GM23338 (cell line): ENCODE results near the gene CCDC183. TPM values are rescaled to one million over a fixed set of nuclear protein-coding genes. Genes with fewer than 3 reads are reported as not detected.

Experiments used
- ATAC-seq: fragments of 200-7000 bp; cut with Tn5 transposase; 3 replicates; pipeline ENCODE4 v1.9.1; 2020
- DNase-seq: peaks from one replicate; pipeline ENCODE4 v3.0.0-alpha.2; 2015; ENCODE audit warnings: low spot score
- H2AFZ ChIP-seq: fragments of 200-600 bp; sonication (generic); 2 replicates; pipeline ENCODE4 v1.8.0; 2016; ENCODE audit warnings: antibody characterized with exemption, mild to moderate bottlenecking, moderate library complexity
- H3F3A ChIP-seq: fragments of 200-600 bp; sonication (generic); replicated peaks from 2 replicates; pipeline ENCODE4 v1.8.0; 2017; ENCODE audit warnings: antibody characterized with exemption, mixed run types, low read depth
- H3K27ac ChIP-seq: fragments of 200-600 bp; sonication (generic); 2 replicates; pipeline ENCODE4 v1.6.1; 2016; ENCODE audit warnings: low read depth
- H3K27me3 ChIP-seq: fragments of 200-600 bp; sonication (generic); 2 replicates; pipeline ENCODE4 v1.8.0; 2016; ENCODE audit warnings: mild to moderate bottlenecking, mixed run types, moderate library complexity; ENCODE audit not compliant: insufficient read depth
- H3K36me3 ChIP-seq: fragments of 200-600 bp; sonication (generic); 2 replicates; pipeline ENCODE4 v1.8.0; 2016; ENCODE audit warnings: mild to moderate bottlenecking; ENCODE audit not compliant: insufficient read depth
- H3K4me1 ChIP-seq: fragments of 200-600 bp; sonication (generic); 2 replicates; pipeline ENCODE4 v1.8.0; 2016; ENCODE audit warnings: mild to moderate bottlenecking, moderate library complexity; ENCODE audit not compliant: insufficient read depth
- H3K4me2 ChIP-seq: fragments of 200-600 bp; sonication (generic); 2 replicates; pipeline ENCODE4 v1.7.1; 2017; ENCODE audit warnings: mixed run types
- H3K4me3 ChIP-seq: fragments of 200-600 bp; sonication (generic); 2 replicates; pipeline ENCODE4 v1.6.1; 2016; ENCODE audit warnings: mixed run types
- H3K79me2 ChIP-seq: fragments of 200-600 bp; sonication (generic); replicated peaks from 2 replicates; pipeline ENCODE4 v1.8.0; 2017; ENCODE audit warnings: mild to moderate bottlenecking; ENCODE audit not compliant: insufficient read depth
- H3K9me2 ChIP-seq: fragments of 200-600 bp; sonication (generic); 2 replicates; pipeline ENCODE4 v1.8.0; 2017; ENCODE audit not compliant: insufficient read depth
- H4K20me1 ChIP-seq: fragments of 200-600 bp; sonication (generic); replicated peaks from 2 replicates; pipeline ENCODE4 v1.8.0; 2017; ENCODE audit warnings: mild to moderate bottlenecking; ENCODE audit not compliant: insufficient read depth
- H3K27ac Mint-ChIP-seq: 2 replicates; pipeline ENCODE4 v1.8.0; 2020; ENCODE audit warnings: inconsistent platforms, mild to moderate bottlenecking, moderate library complexity, mixed read lengths
- H3K27me3 Mint-ChIP-seq: 3 replicates; pipeline ENCODE4 v1.8.0; 2022; ENCODE audit warnings: low read depth, mild to moderate bottlenecking, moderate library complexity, mixed read lengths, inconsistent platforms; ENCODE audit not compliant: insufficient read depth, poor library complexity
- H3K36me3 Mint-ChIP-seq: 3 replicates; pipeline ENCODE4 v1.8.0; 2021; ENCODE audit warnings: low read depth, mild to moderate bottlenecking, inconsistent platforms, moderate library complexity, mixed read lengths
- H3K4me1 Mint-ChIP-seq: 3 replicates; pipeline ENCODE4 v1.8.0; 2020; ENCODE audit warnings: mild to moderate bottlenecking, inconsistent platforms, mixed read lengths
- H3K4me3 Mint-ChIP-seq: 3 replicates; pipeline ENCODE4 v1.8.0; 2021; ENCODE audit warnings: moderate library complexity, mild to moderate bottlenecking, inconsistent platforms, mixed read lengths
- H3K9me3 Mint-ChIP-seq: 3 replicates; pipeline ENCODE4 v1.8.0; 2020; ENCODE audit warnings: moderate library complexity, mild to moderate bottlenecking, inconsistent platforms, mixed read lengths
- CREB1 ChIP-seq: fragments of 250-450 bp; sonication (Bioruptor Pico); IDR thresholded peaks from 2 replicates; pipeline ENCODE4 v1.5.0; 2020; ENCODE audit warnings: low read depth, mild to moderate bottlenecking, moderate library complexity
- EZH2phosphoT487 ChIP-seq: fragments of 200-600 bp; sonication (generic); IDR thresholded peaks from one replicate; pipeline ENCODE4 v1.8.1; 2018; ENCODE audit warnings: antibody characterized with exemption; ENCODE audit not compliant: unreplicated experiment
- NANOG ChIP-seq: IDR thresholded peaks from 2 replicates; pipeline ENCODE4 v1.6.1; 2016; ENCODE audit warnings: antibody characterized with exemption, borderline replicate concordance
- POLR2AphosphoS5 ChIP-seq: IDR thresholded peaks from 2 replicates; pipeline ENCODE4 v1.6.1; 2016; ENCODE audit warnings: antibody characterized with exemption, low read depth
- STAT1 ChIP-seq: IDR thresholded peaks from one replicate; pipeline ENCODE4 v1.6.1; 2016; ENCODE audit warnings: antibody characterized with exemption; ENCODE audit not compliant: unreplicated experiment
- ZNF331 ChIP-seq: fragments of 250-450 bp; sonication (Bioruptor Pico); IDR thresholded peaks from 2 replicates; pipeline ENCODE4 v1.5.0; 2020; ENCODE audit warnings: low read depth, mild to moderate bottlenecking, moderate library complexity
- polyA plus RNA-seq: library from polyadenylated mRNA; unstranded; fragments of >200 nt; fragmentation: Nextera tagmentation; extraction: Ambion mirVana; gene quantifications from 2 replicates; pipeline ENCODE4 v1.2.1, GENCODE V29; 2016
- total RNA-seq: library from RNA; depleted of rRNA; stranded (reverse); fragments of >200 nt; shearing (Covaris generic); gene quantifications from 2 replicates; pipeline ENCODE4 v1.2.3, GENCODE V29; 2014
- TF ChIP-seq, protein P1 (sequence below): fragments of 250-450 bp; sonication (Bioruptor Pico); IDR thresholded peaks from 2 replicates; pipeline ENCODE4 v1.5.0; 2020; ENCODE audit warnings: mild to moderate bottlenecking, moderate library complexity
- TF ChIP-seq, protein P2 (sequence below), 2 experiments: fragments of 200-600 bp in 1 of 2; sonication (generic) in 1 of 2; conservative IDR thresholded peaks; 2 replicates each; pipeline versions ENCODE4 v1.5.1 to v1.6.1; 2016 to 2017; ENCODE audit warnings: antibody characterized with exemption in 2 of 2, low read depth in 2 of 2, mild to moderate bottlenecking in 2 of 2, moderate library complexity in 1 of 2

CCDC183 gene
- total and polyA plus RNA-seq, 2 experiments from 2014 or later = 1.1 to 1.2 TPM

DNA sequence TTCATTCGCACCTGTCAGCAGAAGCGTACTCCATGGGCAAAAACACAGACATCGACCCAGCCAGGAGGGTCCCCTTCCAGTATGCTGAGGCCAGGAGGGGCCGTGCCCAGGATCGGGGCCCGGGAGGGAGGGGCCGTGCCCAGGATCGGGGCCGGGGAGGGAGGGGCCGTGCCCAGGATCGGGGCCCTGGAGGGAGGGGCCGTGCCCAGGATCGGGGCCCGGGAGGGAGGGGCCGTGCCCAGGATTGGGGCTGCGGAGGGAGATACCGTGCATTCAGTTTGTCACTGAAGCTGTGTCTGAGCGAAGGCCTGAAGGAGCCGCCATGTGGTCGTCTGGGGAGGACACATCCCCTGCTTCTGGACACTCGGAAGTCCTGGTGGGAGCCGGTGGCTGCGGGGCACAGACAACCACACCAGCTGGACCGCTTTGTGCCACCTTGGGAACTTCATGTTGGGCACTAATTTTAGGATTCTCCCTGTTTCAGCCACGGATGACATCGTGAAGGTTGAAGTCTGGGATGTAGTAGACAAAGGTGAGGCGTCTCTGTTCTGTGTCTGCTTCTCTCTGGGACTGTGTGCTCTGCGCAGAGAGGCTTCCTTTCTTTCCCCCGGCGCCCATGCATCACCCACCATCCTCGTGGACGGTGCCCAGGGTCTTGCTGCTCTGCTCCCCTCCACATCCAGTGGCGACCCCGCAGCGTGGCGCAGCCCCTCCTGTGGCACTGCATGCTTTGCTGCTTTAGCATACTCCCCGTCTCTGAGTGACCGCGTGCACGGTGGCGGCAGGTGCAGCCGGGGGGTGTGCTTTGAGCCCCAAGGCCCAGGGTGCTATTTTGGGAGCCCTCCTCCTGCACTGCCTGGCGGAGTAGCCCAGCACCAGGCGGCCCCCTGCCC lies 29.4 kb downstream of the CCDC183 start (continued):
- TF ChIP-seq, protein P1, sequence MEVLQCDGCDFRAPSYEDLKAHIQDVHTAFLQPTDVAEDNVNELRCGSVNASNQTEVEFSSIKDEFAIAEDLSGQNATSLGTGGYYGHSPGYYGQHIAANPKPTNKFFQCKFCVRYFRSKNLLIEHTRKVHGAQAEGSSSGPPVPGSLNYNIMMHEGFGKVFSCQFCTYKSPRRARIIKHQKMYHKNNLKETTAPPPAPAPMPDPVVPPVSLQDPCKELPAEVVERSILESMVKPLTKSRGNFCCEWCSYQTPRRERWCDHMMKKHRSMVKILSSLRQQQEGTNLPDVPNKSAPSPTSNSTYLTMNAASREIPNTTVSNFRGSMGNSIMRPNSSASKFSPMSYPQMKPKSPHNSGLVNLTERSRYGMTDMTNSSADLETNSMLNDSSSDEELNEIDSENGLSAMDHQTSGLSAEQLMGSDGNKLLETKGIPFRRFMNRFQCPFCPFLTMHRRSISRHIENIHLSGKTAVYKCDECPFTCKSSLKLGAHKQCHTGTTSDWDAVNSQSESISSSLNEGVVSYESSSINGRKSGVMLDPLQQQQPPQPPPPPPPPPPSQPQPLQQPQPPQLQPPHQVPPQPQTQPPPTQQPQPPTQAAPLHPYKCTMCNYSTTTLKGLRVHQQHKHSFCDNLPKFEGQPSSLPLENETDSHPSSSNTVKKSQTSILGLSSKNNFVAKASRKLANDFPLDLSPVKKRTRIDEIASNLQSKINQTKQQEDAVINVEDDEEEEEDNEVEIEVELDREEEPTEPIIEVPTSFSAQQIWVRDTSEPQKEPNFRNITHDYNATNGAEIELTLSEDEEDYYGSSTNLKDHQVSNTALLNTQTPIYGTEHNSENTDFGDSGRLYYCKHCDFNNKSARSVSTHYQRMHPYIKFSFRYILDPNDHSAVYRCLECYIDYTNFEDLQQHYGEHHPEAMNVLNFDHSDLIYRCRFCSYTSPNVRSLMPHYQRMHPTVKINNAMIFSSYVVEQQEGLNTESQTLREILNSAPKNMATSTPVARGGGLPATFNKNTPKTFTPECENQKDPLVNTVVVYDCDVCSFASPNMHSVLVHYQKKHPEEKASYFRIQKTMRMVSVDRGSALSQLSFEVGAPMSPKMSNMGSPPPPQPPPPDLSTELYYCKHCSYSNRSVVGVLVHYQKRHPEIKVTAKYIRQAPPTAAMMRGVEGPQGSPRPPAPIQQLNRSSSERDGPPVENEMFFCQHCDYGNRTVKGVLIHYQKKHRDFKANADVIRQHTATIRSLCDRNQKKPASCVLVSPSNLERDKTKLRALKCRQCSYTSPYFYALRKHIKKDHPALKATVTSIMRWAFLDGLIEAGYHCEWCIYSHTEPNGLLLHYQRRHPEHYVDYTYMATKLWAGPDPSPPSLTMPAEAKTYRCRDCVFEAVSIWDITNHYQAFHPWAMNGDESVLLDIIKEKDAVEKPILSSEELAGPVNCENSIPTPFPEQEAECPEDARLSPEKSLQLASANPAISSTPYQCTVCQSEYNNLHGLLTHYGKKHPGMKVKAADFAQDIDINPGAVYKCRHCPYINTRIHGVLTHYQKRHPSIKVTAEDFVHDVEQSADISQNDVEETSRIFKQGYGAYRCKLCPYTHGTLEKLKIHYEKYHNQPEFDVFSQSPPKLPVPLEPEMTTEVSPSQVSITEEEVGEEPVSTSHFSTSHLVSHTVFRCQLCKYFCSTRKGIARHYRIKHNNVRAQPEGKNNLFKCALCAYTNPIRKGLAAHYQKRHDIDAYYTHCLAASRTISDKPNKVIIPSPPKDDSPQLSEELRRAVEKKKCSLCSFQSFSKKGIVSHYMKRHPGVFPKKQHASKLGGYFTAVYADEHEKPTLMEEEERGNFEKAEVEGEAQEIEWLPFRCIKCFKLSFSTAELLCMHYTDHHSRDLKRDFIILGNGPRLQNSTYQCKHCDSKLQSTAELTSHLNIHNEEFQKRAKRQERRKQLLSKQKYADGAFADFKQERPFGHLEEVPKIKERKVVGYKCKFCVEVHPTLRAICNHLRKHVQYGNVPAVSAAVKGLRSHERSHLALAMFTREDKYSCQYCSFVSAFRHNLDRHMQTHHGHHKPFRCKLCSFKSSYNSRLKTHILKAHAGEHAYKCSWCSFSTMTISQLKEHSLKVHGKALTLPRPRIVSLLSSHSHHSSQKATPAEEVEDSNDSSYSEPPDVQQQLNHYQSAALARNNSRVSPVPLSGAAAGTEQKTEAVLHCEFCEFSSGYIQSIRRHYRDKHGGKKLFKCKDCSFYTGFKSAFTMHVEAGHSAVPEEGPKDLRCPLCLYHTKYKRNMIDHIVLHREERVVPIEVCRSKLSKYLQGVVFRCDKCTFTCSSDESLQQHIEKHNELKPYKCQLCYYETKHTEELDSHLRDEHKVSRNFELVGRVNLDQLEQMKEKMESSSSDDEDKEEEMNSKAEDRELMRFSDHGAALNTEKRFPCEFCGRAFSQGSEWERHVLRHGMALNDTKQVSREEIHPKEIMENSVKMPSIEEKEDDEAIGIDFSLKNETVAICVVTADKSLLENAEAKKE (CRISPR knock-in tag) = no peak
- no peak for TF ChIP-seq STAT1
- TF ChIP-seq, protein P2, sequence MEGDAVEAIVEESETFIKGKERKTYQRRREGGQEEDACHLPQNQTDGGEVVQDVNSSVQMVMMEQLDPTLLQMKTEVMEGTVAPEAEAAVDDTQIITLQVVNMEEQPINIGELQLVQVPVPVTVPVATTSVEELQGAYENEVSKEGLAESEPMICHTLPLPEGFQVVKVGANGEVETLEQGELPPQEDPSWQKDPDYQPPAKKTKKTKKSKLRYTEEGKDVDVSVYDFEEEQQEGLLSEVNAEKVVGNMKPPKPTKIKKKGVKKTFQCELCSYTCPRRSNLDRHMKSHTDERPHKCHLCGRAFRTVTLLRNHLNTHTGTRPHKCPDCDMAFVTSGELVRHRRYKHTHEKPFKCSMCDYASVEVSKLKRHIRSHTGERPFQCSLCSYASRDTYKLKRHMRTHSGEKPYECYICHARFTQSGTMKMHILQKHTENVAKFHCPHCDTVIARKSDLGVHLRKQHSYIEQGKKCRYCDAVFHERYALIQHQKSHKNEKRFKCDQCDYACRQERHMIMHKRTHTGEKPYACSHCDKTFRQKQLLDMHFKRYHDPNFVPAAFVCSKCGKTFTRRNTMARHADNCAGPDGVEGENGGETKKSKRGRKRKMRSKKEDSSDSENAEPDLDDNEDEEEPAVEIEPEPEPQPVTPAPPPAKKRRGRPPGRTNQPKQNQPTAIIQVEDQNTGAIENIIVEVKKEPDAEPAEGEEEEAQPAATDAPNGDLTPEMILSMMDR (conservative IDR thresholded peaks at IDR 0.05; ENCODE audit: low read depth in 2 of 2) = no peak
- TF ChIP-seq CREB1 (CRISPR knock-in tag) = no peak
- TF ChIP-seq EZH2phosphoT487 = no peak
- TF ChIP-seq POLR2AphosphoS5 = no peak

DNA sequence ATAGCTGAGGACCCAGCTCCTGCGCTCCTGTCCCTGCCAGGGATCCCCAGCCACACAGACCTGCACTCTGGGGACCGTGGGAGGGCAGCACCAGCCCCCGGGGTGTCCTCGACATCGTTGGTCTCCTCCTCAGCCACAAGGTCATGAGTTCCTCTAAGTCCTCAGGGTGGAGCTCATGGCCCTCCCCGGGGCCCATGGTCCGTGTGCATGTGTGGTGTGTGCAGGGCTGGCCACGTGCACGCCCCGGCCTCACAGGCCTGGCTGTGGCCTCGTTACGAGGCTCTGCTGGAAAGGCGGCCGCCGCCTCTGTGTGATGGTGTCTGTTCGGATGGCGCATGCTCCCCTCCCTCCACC lies 30.0 kb downstream of the CCDC183 start:
- H3K4me3 ChIP-seq = no peak overlapping the region
- no peak for DNase-seq
- peaks cover 5% of the 10 kb centered on the region; the same call in 2 of the 3 replicates for H3K4me1 Mint-ChIP-seq
- H3K4me1 ChIP-seq = no peaks in the 10 kb centered on the region
- no peak overlapping the region for H3K27ac Mint-ChIP-seq
- H3F3A ChIP-seq = peaks cover 5% of the 10 kb centered on the region; the same call in 1 of the 2 replicates
- H2AFZ ChIP-seq = no peak overlapping the region
- H4K20me1 ChIP-seq = no peaks in the 10 kb centered on the region; the same call in none of the 2 replicates
- H3K36me3 Mint-ChIP-seq = peaks cover 31% of the 10 kb centered on the region
- no peaks in the 10 kb centered on the region for H3K27me3 ChIP-seq
- peaks cover 12% of the 10 kb centered on the region; the same call in 1 of the 2 replicates for H3K79me2 ChIP-seq
- H3K9me2 ChIP-seq = no peaks in the 10 kb centered on the region
- H3K27me3 Mint-ChIP-seq = peaks cover 5% of the 10 kb centered on the region
- H3K9me3 Mint-ChIP-seq = no peaks in the 10 kb centered on the region
- H3K4me2 ChIP-seq = no peak overlapping the region
- no peak overlapping the region for H3K4me3 Mint-ChIP-seq
- H3K36me3 ChIP-seq = no peaks in the 10 kb centered on the region
- no peak overlapping the region for H3K27ac ChIP-seq
- no peak for ATAC-seq
- TF ChIP-seq NANOG (no peak), ZNF331 (CRISPR knock-in tag) (no peak), STAT1 (no peak)
